ENCODE measurements around the gene HVCN1.

Gene HVCN1

GRCh38 chr12:110647631-110648040 is 41.3 kb downstream of the HVCN1 start:
- in situ Hi-C loops (cut with MboI; ENCODE audit: low sequenced_read_pairs, unreplicated experiment) = no loop called here
- peak; percentile 44 for DNase-seq (ENCODE audit: low spot score)
- TF ChIP-seq, protein P1, sequence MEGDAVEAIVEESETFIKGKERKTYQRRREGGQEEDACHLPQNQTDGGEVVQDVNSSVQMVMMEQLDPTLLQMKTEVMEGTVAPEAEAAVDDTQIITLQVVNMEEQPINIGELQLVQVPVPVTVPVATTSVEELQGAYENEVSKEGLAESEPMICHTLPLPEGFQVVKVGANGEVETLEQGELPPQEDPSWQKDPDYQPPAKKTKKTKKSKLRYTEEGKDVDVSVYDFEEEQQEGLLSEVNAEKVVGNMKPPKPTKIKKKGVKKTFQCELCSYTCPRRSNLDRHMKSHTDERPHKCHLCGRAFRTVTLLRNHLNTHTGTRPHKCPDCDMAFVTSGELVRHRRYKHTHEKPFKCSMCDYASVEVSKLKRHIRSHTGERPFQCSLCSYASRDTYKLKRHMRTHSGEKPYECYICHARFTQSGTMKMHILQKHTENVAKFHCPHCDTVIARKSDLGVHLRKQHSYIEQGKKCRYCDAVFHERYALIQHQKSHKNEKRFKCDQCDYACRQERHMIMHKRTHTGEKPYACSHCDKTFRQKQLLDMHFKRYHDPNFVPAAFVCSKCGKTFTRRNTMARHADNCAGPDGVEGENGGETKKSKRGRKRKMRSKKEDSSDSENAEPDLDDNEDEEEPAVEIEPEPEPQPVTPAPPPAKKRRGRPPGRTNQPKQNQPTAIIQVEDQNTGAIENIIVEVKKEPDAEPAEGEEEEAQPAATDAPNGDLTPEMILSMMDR (IDR thresholded peaks at IDR 0.05; ENCODE audit: borderline replicate concordance, control extremely low read depth, extremely low read depth, insufficient read depth, missing control alignments) = no peak

DNA sequence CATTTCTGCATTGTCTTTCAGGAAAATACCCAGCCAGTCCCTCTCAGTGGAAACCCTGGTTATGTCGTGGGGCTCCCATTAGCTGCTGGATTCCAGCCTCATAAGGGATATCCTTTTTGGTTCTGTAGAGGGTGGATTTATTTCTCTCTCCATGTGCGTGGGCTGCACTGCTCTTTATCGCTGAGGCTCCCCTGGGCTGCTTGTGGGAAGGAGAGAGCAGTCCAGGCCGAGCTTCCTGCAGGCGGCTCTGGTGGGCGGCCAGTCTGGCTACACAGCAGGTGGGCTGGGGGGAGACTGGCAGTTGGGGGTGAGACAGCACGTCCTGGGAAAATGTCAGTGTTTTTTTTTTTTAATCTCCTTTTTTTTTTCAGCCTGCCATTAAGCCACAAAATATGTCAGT is 47.4 kb downstream of the HVCN1 start:
- in situ Hi-C loops (cut with MboI; ENCODE audit: low sequenced_read_pairs, unreplicated experiment) = no loop called here
- TF ChIP-seq, protein P1 (IDR thresholded peaks at IDR 0.05; ENCODE audit: borderline replicate concordance, control extremely low read depth, extremely low read depth, insufficient read depth, missing control alignments) = no peak
- no peak for DNase-seq (ENCODE audit: low spot score)

- in situ Hi-C loops (cut with MboI; ENCODE audit: low sequenced_read_pairs, unreplicated experiment) = no loop called here
- TF ChIP-seq, protein P1 (IDR thresholded peaks at IDR 0.05; ENCODE audit: borderline replicate concordance, control extremely low read depth, extremely low read depth, insufficient read depth, missing control alignments) = no peak
- no peak for DNase-seq (ENCODE audit: low spot score)
Observed at GRCh38 chr12:110640275-110641025, 48.5 kb downstream of the HVCN1 start.

GRCh38 chr12:110639336-110640141 is 49.4 kb downstream of the HVCN1 start:
- in situ Hi-C loops (cut with MboI; ENCODE audit: low sequenced_read_pairs, unreplicated experiment) = no loop called here
- TF ChIP-seq, protein P1 (IDR thresholded peaks at IDR 0.05; ENCODE audit: borderline replicate concordance, control extremely low read depth, extremely low read depth, insufficient read depth, missing control alignments) = no peak
- peak; percentile 38 for DNase-seq (ENCODE audit: low spot score)

DNA sequence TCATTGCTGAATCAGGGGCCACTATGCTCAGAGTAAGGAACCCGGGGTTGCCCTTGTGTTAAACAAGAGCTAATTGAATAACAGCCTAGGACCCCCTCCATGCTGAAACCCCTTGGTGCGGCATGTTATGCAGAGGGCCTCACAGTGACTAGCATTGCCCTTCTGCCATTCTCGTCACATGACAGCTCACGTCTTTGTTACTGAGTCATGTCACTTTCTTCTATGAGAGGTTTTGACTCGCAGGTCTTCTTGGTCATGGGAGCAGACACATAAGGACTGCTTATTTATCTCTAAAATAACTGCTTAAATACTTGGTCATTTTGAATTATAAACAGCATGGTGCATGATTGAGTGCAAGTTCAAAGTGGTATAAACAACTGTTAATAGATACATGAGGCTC is 50.1 kb downstream of the HVCN1 start:
- TF ChIP-seq, protein P1 (IDR thresholded peaks at IDR 0.05; ENCODE audit: borderline replicate concordance, control extremely low read depth, extremely low read depth, insufficient read depth, missing control alignments) = no peak
- in situ Hi-C loops (cut with MboI; ENCODE audit: low sequenced_read_pairs, unreplicated experiment) = no loop called here
- DNase-seq (ENCODE audit: low spot score) = no peak

- in situ Hi-C loops (cut with MboI; ENCODE audit: low sequenced_read_pairs, unreplicated experiment) = no loop called here
- TF ChIP-seq, protein P1 (IDR thresholded peaks at IDR 0.05; ENCODE audit: borderline replicate concordance, control extremely low read depth, extremely low read depth, insufficient read depth, missing control alignments) = no peak
- no peak for DNase-seq (ENCODE audit: low spot score)
Observed at GRCh38 chr12:110637869-110638441, 51.0 kb downstream of the HVCN1 start.

Data from GM13976 (cell line).